Prostate gland (tissue), 2 donors: ENCODE data around the gene NTN1. TPM values are rescaled to one million over a fixed set of nuclear protein-coding genes. Genes with fewer than 3 reads are reported as not detected.

ENCODE experiments used
- DNase-seq: peaks from one replicate; pipeline ENCODE4 v3.0.0-alpha.2; 2019; ENCODE audit warnings: low spot score
- H3K27ac ChIP-seq, 2 donors: fragments of 200-600 bp; sonication (generic); 2 replicates each; pipeline ENCODE4 v1.5.1; 2017 to 2019
- H3K27me3 ChIP-seq: fragments of 200-600 bp; sonication (generic); replicated peaks from 2 replicates; pipeline ENCODE4 v1.5.1; 2019; ENCODE audit not compliant: insufficient read depth
- H3K36me3 ChIP-seq, 2 donors: fragments of 200-600 bp; sonication (generic); 1 replicate in 1 of 2; 2 replicates in 1 of 2; pipeline versions ENCODE4 v1.5.1 to v1.8.1; 2017 to 2019
- H3K4me1 ChIP-seq: fragments of 200-600 bp; sonication (generic); replicated peaks from 2 replicates; pipeline ENCODE4 v1.5.1; 2019
- H3K4me3 ChIP-seq, 2 donors: fragments of 200-600 bp; sonication (generic); 2 replicates each; pipeline ENCODE4 v1.5.1; 2017 to 2019
- H3K9me3 ChIP-seq: fragments of 200-600 bp; sonication (generic); 2 replicates; pipeline ENCODE4 v1.5.1; 2017
- POLR2A ChIP-seq: fragments of 450-650 bp; IDR thresholded peaks from one replicate; pipeline ENCODE4 v1.6.1; 2016; ENCODE audit warnings: antibody characterized with exemption, mild to moderate bottlenecking
- POLR2AphosphoS5 ChIP-seq: sonication (generic); formaldehyde crosslinking; IDR thresholded peaks from one replicate; pipeline ENCODE4 v1.6.1; 2017; ENCODE audit warnings: antibody characterized with exemption
- WGBS: methylation state at CpG from one replicate; pipeline ENCODE4 v1.1.5; 2018; 5-methylcytosine and 5-hydroxymethylcytosine counted together
- intact Hi-C: fragments of 100-400 bp; cut with DNase I; formaldehyde crosslinking; loops from one replicate; pipeline ENCODE4 v1.14.2; 2022
- total RNA-seq, 2 donors: library from RNA; depleted of rRNA; stranded (reverse); fragments of >200 nt; gene quantifications; one replicate each; pipeline ENCODE4 v1.1.0, GENCODE V29; 2016
- TF ChIP-seq, protein P1 (sequence below), 4 experiments: fragments of 200-600 bp in 2 of 4; fragments of 450-650 bp in 2 of 4; sonication (generic) in 2 of 4; IDR thresholded peaks; 1 replicate in 3 of 4; 2 replicates in 1 of 4; pipeline ENCODE4 v1.5.1; 2016 to 2019; ENCODE audit warnings: antibody characterized with exemption in 4 of 4, mild to moderate bottlenecking in 2 of 4, moderate library complexity in 2 of 4

Gene NTN1
- total RNA-seq, 2 donors from 2014 or later = 9.2 to 11.4 TPM

DNA sequence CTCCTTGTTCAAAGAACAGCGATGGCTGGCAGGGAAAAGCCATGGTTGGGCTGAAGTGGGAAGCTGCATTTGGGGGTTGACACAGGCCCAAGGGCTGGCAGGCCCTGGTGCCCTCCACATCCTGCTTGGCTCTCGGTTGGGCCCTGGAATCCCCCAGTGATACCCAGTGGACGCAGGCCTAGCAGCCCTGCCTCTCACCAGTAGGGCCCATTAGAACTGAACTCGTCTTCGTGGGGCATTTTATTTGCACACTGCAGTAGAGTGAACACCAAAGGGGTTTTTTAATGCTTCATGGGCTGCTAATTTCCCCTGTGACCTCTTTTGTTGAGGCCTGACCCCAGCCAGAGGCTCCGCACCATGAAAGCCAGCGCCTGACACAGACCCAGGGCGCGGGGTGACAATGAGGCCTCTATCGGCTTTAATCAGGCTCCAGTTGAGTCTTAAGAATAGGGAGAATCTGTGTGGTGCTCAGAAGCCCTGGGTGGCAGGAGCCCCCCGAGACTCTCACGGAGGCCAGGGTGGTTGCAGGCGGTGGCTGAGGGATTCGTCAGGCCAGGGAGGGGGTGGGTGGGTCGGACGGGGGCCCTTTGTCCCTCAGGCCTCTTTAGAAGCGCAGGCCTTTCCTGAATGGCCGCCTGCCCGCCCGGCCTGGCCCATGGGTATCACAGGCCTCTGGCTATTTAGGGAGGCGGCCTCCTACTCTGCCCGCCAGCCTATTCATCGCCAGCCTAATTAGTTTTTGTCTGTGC, 199.3 kb downstream of the NTN1 start:
- no peaks in the 10 kb centered on the region for H3K27me3 ChIP-seq
- H3K27ac ChIP-seq = no peak overlapping the region
- H3K4me3 ChIP-seq = no peak overlapping the region
- TF ChIP-seq, protein P1, sequence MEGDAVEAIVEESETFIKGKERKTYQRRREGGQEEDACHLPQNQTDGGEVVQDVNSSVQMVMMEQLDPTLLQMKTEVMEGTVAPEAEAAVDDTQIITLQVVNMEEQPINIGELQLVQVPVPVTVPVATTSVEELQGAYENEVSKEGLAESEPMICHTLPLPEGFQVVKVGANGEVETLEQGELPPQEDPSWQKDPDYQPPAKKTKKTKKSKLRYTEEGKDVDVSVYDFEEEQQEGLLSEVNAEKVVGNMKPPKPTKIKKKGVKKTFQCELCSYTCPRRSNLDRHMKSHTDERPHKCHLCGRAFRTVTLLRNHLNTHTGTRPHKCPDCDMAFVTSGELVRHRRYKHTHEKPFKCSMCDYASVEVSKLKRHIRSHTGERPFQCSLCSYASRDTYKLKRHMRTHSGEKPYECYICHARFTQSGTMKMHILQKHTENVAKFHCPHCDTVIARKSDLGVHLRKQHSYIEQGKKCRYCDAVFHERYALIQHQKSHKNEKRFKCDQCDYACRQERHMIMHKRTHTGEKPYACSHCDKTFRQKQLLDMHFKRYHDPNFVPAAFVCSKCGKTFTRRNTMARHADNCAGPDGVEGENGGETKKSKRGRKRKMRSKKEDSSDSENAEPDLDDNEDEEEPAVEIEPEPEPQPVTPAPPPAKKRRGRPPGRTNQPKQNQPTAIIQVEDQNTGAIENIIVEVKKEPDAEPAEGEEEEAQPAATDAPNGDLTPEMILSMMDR (IDR thresholded peaks at IDR 0.05) = no peak
- no peak for TF ChIP-seq POLR2A
- DNase-seq = no peak
- no peaks in the 10 kb centered on the region for H3K9me3 ChIP-seq
- intact Hi-C loops = no loop called here
- H3K4me1 ChIP-seq = no peaks in the 10 kb centered on the region
- H3K36me3 ChIP-seq = no peaks in the 10 kb centered on the region
- WGBS = 88% methylated on average over 23 of the region's 23 CpGs

DNA sequence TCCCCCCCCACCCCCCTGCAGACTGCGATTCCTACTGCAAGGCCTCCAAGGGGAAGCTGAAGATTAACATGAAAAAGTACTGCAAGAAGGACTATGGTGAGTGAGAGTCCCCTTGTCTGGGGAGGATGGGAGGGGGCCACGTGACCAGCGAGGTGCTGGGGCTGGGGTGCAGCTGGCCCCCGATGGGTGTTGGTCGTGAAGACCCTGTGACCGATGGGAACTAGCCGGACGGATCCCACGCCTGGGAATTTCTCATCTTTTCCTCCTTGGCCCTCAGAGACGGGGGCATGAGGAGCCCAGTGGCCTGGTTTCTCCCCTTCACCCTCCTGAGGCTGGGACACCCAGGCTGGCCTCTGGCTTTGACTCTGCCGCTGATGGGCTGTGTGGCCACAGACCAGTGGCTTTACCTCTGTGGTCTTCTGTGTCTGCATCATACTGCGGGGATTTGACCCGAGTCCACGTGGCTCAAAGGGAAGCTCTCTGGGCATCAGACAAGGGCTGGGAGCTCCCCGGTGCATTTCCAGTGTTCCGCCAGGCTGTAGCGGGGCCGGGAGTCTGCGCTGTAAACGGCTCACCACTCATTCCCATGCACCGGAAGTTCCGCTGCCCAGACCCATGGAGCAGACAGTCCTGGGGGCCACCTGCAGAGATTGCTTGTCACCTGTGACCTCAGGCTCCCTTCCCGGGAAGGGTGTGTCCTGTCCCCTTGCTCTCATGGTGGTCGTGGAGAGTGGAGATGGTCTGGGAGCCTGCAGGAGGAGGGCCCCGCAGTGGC, 200.0 kb downstream of the NTN1 start:
- no peaks in the 10 kb centered on the region for H3K36me3 ChIP-seq
- intact Hi-C loops = no loop called here
- 94% methylated on average over 25 of the region's 25 CpGs for WGBS
- no peaks in the 10 kb centered on the region for H3K9me3 ChIP-seq
- TF ChIP-seq, protein P1 (IDR thresholded peaks at IDR 0.05) = no peak
- TF ChIP-seq POLR2AphosphoS5 (no peak), POLR2A (no peak)
- no peaks in the 10 kb centered on the region for H3K27me3 ChIP-seq
- H3K4me3 ChIP-seq = no peak overlapping the region
- H3K4me1 ChIP-seq = no peaks in the 10 kb centered on the region
- no peak overlapping the region for H3K27ac ChIP-seq
- DNase-seq = no peak

- H3K4me1 ChIP-seq = no peaks in the 10 kb centered on the region
- 98% methylated on average over 5 of the region's 5 CpGs for WGBS
- no peak for DNase-seq
Measured at GRCh38 chr17:9221922-9222180, 200.5 kb downstream of the NTN1 start.

DNA sequence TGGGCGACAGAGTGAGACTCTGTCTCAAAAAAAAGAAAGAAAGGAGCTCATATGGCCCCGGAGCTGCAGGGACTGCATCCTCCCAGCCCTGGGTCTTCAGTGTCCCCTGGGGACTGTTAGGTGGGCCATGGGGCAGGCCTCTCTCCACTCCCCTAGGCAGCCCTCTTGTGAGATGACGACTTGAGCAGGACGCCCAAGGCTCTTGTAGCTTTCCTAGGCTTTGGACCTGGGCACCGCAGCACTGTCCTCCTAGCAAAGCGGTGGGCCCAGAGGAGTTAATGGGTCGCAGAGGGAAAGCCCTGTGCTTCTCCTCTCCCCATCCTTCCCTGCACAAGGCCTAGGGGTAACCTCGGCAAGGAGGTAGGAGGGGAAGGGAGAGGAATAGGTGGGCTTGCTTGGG, 202.2 kb downstream of the NTN1 start:
- H3K36me3 ChIP-seq = no peaks in the 10 kb centered on the region
- TF ChIP-seq POLR2AphosphoS5 (no peak), POLR2A (no peak)
- TF ChIP-seq, protein P1 (IDR thresholded peaks at IDR 0.05) = no peak
- no peaks in the 10 kb centered on the region for H3K9me3 ChIP-seq
- intact Hi-C loops = no loop called here
- H3K27ac ChIP-seq = no peak overlapping the region
- no peaks in the 10 kb centered on the region for H3K27me3 ChIP-seq
- no peaks in the 10 kb centered on the region for H3K4me1 ChIP-seq
- no peak for DNase-seq
- 84% methylated on average over 8 of the region's 8 CpGs for WGBS
- H3K4me3 ChIP-seq = no peak overlapping the region

More at GRCh38 chr17:9221922-9222180, 200.5 kb downstream of the NTN1 start:
- Histone ChIP-seq H3K9me3 (no peaks in the 10 kb centered on the region), H3K27me3 (no peaks in the 10 kb centered on the region), H3K36me3 (no peaks in the 10 kb centered on the region), H3K4me3 (no peak overlapping the region), H3K27ac (no peak overlapping the region)
- TF ChIP-seq, protein P1 (IDR thresholded peaks at IDR 0.05) = no peak
- TF ChIP-seq POLR2A = no peak
- TF ChIP-seq POLR2AphosphoS5 = no peak
- intact Hi-C loops = no loop called here

- H3K27ac ChIP-seq = no peak overlapping the region
- DNase-seq = no peak
- TF ChIP-seq POLR2A (no peak), POLR2AphosphoS5 (no peak)
- TF ChIP-seq, protein P1 (IDR thresholded peaks at IDR 0.05) = no peak
- no peaks in the 10 kb centered on the region for H3K9me3 ChIP-seq
- no peak overlapping the region for H3K4me3 ChIP-seq
- H3K27me3 ChIP-seq = no peaks in the 10 kb centered on the region
- intact Hi-C loops = no loop called here
- no peaks in the 10 kb centered on the region for H3K4me1 ChIP-seq
- no peaks in the 10 kb centered on the region for H3K36me3 ChIP-seq
- WGBS = 100% methylated on average over 5 of the region's 7 CpGs
Measured at GRCh38 chr17:9224485-9224884, 203.2 kb downstream of the NTN1 start.
